Right kidney (tissue), 1 donor: ENCODE data around the gene ZNF148.

Experiments
- DNase-seq: peaks from one replicate; pipeline ENCODE4 v3.0.0-alpha.2; 2016

The ZNF148 gene

GRCh38 chr3:125334675-125335560, 40.2 kb downstream of the ZNF148 start:
- no peak for DNase-seq

DNA sequence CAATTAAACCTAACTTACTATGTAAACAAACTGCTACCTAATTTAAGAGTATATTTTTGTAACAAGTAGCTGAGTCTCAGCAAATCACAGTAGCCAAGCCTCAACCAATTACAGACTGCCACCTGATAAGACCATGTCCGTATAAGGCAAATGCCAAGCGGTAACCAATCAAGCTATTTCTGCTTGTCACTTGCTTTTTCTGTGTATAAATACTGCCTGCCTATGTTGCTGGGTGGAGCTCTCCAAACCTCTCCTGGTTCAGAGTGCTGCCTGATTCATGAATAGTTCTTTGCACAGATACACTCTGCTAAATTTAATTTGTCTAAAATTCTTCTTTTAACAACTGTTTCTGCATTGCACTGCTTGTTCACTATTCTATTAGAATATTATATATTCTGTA, 42.6 kb downstream of the ZNF148 start:
- DNase-seq = no peak

GRCh38 chr3:125331243-125331642, 43.9 kb downstream of the ZNF148 start:
- no peak for DNase-seq

GRCh38 chr3:125326957-125327356, 48.2 kb downstream of the ZNF148 start:
- no peak for DNase-seq

- no peak for DNase-seq
Observed at GRCh38 chr3:125325746-125326145, 49.4 kb downstream of the ZNF148 start.

DNA sequence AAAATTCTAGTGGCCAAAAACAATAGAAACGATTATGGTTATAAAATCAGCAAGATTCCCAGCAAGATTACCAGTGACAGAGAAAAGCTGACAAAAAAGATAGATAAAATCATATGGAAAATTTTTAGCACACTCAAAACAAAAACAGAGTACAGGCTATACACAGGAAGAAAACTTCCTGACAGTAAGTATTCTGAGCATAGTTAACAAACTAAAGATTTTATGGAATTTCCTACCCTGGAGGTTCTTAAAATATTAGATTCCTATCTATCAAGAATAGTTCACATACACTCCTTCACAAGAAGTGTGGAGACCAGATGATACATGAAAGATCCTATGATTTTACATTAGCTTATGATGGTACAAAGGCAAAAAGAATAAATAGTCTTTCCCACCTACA, 50.8 kb downstream of the ZNF148 start:
- no peak for DNase-seq

- DNase-seq = no peak
Observed at GRCh38 chr3:125322917-125323316, 52.2 kb downstream of the ZNF148 start.

GRCh38 chr3:125322166-125322565, 53.0 kb downstream of the ZNF148 start:
- peak; percentile 45 for DNase-seq

- no peak for DNase-seq
Observed at GRCh38 chr3:125319765-125320164, 55.4 kb downstream of the ZNF148 start.

DNA sequence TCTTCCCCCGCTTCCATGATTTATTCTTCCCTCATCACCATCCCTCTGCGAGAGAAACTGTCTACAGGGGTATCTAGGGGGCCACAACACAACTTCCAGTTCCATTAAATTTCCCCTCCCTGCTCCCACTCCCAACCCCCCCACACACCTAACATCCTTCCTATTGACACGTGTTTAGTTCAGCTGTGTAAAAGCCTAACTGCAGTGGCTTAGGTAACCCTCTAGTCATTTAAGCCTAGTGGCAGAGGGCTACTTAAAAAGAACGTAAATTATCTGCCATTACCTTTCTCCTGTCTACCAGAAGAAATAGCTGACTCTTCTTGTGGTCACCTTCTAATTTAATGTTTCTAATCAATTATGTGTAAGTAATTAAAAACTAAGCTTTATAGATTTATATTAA, 56.3 kb downstream of the ZNF148 start:
- peak; percentile 44 for DNase-seq

- DNase-seq = peak; percentile 9
Observed at GRCh38 chr3:125318167-125318865, 56.8 kb downstream of the ZNF148 start.

DNA sequence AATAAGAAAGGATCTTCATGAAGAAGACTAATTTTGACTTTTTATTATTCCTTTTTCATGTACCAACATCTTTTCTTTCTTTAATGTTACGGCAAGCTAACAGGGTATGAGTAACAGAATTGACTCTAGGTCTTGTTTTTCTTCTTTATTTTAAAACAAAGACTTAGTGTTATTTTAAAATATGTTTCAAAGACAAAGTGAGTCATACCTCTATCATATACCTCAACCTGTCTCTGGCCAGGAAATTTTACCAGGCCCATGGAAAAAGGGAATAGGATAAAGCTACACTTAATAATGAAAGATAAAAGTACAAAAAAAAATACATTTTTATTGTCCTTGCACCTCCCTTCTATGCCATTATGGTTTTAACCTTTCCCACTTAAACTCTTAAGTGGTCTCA, 57.4 kb downstream of the ZNF148 start:
- no peak for DNase-seq

GRCh38 chr3:125316949-125317348, 58.2 kb downstream of the ZNF148 start:
- DNase-seq = no peak

- no peak for DNase-seq
Observed at GRCh38 chr3:125316246-125316645, 58.9 kb downstream of the ZNF148 start.

DNA sequence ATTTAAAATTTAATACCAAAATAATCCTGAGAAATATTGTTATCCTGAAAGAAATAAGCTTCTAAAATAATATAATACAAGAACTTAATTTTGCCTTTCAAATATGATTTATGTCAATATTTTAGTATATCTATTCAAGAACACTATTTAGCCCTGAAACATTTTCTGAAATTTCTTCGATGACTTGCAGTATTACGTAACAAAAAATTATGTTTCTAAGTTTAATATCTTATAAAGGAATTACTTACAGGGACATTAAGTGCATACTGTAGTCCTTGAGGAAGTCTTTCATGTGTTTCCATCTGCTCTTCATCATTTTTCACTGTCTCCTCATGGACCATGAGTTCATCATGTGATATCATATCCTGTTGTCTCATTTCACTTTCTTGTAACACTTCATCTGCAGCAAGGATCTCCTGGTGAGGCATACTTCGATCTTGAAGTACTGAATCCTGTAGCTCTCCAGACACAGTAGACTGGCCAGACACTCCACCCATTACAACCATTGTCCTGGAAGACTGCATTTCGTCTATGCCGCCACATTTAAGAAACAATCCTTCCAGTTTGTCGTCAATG, 62.0 kb downstream of the ZNF148 start:
- DNase-seq = no peak

GRCh38 chr3:125310623-125311081, 64.5 kb downstream of the ZNF148 start:
- DNase-seq = no peak

GRCh38 chr3:125309476-125309875, 65.6 kb downstream of the ZNF148 start:
- no peak for DNase-seq

DNA sequence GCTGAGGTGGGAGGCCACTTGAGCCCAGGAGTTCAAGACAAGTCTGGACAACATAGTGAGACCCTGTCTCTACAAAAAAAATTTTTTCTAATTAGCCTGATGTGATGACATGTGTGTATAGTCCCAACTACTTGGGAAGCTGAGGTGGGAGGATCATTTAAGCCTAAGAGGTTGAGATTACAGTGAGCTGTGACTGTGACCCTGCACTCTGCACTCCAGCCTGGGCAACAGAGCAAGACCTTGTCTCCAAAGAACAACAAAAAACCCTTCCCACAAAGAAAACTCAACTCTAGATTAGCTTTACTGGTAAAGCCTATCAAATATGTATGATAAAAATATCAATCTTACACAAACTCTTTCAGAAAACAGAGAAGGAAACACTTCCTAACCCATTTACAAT, 68.5 kb downstream of the ZNF148 start:
- no peak for DNase-seq

GRCh38 chr3:125302932-125303331, 72.2 kb downstream of the ZNF148 start:
- DNase-seq = no peak

DNA sequence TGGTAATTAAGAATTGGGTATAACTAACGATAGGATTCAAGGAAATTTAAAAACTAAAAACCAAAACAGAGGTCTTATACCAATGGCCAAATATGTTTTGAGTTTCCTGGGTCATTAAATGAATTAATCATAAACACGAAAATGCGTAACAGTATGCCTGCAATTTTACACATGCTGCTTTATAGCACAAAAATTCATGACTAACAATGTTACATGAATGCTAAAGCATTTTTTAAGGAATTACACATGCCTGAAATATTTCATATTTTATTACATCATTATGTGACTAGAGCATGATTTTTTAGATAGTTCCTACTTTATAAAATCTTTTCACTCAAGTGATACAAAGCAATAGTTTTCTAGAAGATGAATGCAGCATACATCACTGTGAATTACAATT, 74.7 kb downstream of the ZNF148 start:
- no peak for DNase-seq

GRCh38 chr3:125294411-125294810, 80.7 kb downstream of the ZNF148 start:
- no peak for DNase-seq

DNA sequence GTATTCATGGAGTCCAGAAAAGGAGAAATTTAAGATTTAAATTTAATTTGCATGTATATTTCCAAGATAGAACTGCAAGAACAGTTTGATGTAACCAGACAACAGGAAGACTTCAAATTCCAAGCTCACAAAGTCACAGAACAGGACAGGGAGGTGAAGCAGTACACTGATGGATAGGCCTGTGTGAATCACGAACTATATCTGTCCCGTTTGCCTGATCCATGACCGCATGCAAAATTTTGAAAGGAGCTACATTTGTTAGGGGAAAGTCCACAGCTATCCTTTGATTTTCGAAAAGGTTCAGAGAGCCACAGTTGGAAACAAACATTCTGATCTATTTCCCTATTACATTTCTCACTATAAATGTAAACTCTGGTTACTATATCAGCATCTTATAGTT, 83.1 kb downstream of the ZNF148 start:
- no peak for DNase-seq

- no peak for DNase-seq
Observed at GRCh38 chr3:125289429-125289981, 85.6 kb downstream of the ZNF148 start.
